Stimulated activated CD4-positive, alpha-beta T cell treated with anti-CD3 and anti-CD28 coated beads, Interleukin-1b, Interleukin-23, amount 100 ng/mL, for 24 hours (primary cell): ENCODE results near the gene RERG.

Source experiments
- DNase-seq, 4 experiments: peaks; one replicate each; pipeline ENCODE4 v3.0.0-alpha.2; 2020; ENCODE audit warnings: low read depth in 4 of 4, low spot score in 1 of 4

Gene RERG

DNA sequence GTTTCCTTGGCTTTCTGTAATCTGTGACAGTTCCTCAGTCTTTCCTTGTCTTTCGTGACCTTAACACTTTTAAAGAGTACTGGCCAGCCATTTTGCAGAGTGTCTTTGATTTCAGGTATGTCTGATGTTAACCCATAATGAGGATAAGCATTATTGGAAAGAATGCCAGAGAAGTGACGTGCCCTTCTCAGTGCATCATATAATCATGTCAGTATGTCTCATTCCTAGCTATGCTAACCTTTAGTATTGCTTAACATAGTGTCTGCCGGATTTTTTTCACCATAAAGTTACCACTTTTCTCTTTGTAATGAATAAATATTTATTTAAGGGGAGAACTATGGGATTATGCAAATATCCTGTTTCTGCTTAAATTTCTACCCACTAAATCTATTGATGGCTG lies 28.5 kb downstream of the RERG start:
- no peak for DNase-seq

DNA sequence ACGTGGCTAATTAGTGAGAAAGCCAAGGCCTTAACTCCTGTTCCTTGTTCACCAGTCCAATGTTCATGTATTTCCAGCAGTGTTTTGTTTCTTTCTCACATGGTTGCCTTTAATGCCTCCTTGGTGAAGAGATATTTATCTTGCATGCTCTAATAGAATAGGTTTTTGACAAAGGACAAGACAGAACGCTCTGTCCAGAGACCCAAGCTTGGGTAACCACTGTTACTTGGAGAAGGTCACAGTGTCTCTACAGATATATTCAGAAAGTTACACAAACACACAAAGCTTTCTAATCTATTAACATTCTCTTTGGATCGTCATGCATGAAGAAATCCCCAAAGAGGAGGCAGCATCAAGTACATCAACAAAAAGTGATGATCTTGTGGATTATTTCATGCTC lies 33.1 kb downstream of the RERG start:
- no peak for DNase-seq

DNA sequence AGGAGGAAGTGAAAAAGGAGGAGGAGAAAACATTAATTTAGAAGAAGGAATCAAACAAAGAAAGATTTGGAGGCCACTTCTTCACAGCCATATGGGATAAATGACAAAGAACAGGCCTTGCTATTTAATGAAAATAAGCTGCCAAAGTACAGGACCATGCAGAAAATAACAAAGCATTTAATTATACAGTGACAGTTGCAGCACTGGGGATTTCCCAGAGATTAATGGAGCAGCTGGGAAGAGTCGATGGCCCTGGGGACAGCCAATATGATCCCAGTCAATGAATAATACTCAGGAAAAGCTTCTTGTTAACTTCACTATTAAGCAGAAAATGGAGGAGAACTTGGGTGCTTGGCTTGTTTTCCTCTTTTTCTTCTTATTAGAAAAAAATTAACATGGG lies 34.6 kb downstream of the RERG start:
- no peak for DNase-seq

DNA sequence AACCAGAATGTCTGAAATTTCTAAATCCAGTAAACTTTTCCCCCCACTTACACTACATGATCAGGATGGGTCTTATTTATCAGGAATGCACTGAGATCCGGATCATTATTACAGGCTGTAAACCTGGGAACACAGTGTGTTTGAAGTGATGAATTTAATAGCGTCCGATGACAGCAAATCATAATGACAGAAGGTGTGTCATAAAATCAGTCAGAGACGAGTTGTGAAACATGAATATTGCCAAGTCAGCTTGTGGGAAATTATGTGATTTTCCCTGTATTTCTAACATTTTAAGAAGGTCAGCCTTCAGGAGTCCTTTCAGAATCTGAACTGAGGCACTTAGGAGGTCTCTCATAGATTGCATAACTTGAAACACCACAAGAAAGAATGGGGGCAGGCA lies 36.7 kb downstream of the RERG start:
- DNase-seq: no peak

DNA sequence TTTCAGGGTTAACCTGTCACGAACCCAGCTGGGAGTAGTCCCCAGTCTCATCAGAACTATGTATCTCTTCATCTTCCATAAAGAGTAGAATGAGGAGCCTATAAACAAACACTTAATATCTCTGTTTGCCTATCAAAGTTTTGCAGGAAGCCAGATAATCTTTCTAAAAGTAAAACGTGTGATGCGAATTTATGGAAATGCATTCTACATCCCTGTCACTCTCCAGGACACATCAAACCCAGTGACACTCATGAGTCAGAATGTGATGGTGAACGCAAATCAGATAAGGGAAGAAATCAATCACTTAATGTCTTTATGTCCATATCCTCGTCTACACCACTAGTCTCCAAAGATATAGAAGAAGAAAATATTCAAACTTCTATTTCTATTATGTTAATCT lies 37.4 kb downstream of the RERG start:
- no peak for DNase-seq

DNA sequence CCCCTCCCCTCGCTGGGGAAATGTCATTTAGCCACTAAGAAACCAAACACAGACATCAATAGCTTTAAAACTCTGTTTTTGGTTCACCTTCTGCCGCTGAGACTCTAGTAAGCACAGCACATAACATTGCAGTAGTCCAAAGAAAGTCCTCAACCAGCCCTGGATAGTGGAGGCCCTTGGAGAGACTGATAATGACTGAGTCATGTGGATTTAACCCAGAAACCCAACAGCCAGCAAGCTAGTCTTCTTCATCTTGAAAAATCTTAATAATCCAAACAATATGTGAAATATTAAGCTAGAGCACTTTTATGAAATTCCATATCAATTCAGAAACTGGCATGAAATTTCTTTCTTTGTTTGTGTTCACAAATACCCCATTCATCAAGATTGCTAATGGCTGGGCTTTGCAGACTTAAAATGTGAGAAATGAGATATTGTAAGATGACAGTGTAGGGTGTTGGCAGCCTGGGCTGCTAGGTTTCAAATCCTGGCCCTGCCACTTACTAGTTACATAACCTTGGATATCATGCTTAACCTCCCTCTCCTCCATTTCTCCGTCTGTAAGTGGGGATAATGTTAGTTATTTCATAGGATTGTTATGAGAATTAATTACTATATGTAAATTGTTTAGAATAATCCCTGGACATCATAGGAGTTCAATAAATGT lies 40.1 kb downstream of the RERG start:
- DNase-seq: no peak

DNA sequence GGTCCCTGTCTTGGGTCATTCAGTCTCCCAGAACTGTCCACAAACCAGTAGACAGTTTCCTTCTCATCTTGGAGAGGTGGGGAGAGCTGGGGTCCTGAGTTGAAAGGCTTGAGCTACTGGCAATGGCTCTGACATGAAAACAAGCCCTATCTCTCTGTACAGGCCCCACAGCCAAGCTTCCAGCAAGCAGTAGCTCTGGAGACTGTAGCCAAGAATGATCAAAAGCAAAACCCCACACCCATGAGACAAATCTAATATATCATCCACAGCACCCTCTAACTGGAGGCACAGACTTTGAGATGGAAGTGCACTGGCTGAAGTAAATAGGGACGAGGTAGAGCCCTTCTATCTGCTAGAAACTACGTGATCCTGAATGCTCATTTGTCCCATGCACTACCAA lies 40.9 kb downstream of the RERG start:
- no peak for DNase-seq

DNA sequence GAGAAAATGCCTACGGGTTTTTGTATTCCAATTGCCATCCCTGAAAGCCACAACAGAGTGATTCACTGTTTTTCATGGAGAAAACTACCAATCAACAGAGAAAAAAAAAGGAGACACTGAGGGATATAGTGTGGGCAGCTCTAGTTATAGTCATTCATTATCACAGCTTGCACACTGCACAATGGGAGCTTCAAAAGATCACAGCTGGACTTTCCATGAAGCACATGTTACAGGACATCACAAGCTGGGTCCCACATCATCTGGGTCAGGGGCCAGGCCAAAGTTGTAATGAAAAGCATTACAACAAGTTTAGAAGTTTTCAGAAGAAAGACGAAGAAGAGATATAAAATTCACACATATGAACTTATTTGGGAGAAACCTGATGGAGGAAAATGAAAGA lies 41.5 kb downstream of the RERG start:
- DNase-seq: no peak

DNA sequence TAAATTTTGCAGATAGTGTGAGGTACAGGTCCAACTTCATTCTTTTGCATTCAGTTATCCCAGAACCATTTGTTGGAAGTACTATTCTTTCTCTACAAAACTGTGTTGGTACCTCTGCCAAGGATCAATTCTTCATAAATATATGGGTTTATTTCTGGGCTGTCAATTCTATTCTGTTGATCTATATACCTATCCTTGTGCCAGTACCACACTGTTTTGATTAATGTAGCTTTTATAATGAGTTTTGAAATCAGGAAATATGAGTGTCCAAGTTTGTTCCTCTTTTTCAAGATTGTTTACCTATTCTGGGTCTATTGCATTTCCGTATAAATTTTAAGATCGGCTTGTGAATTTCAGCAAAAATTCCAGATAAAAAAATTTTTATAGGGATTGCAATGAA lies 48.1 kb downstream of the RERG start:
- no peak for DNase-seq

DNA sequence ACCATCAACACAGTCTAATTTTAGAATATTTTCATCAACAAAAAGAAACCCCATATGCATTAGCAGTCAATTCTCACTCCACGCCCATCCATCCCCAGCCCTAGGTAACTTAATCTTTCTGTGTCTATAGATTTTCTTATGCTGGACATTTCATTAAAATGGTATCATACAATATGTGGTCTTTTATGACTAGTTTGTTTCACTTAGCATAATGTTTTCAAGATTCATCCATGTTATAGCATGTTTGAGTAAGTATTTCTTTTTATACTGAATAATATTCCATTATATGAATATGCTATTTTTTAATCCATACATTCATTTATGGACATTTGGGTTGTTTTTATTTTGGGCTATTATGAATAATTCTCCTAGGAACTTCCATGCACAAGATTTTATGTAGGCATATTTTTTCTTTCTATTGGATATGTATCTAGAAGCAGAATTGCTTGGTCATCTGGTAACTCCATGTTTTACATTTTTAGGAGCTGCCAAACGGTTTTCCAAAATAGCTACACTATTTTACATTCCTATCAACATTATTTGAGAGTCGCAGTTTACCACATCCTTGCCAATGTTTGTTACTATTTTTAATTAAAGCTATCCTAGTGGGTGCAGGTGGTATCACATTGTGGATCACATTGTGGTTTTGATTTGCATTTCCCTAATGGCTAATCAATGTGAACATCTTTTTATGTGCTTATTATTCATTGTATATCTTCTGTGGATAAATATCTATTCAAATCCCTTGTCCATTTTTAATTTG lies 49.0 kb downstream of the RERG start:
- no peak for DNase-seq

DNA sequence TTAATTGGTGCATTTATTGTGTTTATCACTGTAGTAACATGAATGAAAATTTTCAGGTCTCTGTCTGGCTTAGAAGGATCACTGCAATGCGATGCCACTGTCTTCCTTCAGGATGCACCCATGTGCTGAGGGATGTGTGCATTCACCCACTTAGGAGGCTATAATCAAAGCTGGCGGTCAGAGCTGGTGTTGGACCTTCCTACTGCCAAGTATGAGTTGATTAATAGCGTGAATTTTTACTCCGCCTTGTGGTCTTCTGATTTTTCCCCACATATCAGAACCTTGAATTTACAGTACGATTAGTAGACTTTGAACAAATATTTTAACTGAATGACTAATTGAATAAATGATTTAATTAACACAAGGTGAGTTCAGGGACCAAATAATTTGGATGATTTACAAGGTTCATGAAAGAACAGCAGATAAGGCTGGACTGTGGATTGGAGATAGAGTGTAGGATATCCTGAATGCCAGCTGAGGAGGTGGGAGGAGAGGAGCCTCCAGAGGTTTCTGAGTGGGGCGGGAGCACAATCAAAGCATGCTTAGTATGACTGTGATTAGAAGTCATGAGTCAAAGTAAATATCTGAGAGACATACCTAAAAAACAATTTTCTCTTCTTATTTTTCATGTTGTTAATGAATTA lies 50.1 kb downstream of the RERG start:
- DNase-seq: no peak

DNA sequence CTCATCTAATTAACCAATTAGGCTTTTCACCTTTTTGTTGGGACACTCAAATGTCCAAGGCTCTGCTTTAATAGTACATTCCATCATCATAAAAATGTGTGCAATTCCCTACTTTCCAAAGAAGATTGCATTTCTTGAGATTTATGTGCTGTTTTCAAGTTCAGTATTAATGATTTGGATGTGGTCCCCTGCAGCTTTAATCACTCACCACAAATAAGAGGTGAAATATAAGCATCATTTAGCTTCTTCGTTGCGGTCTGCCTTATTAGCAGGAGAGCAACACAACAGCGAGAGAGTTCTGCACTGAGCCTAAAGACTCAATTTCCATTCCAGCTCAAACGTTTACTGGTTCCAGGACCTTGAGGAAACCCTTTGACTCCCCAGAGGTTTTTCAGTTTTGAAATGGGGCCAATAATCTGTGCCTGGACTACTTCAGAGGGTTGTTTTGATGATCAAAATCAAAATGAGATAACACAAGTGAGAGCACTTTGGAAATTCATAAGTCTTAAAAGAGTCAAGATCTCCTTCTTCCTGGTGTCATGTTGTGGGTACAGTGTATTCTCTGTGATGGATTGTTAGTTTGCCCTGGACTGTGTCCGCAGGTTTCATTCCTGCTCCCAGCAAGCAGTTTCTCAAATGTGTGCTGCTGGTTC lies 53.1 kb downstream of the RERG start:
- DNase-seq: no peak

DNA sequence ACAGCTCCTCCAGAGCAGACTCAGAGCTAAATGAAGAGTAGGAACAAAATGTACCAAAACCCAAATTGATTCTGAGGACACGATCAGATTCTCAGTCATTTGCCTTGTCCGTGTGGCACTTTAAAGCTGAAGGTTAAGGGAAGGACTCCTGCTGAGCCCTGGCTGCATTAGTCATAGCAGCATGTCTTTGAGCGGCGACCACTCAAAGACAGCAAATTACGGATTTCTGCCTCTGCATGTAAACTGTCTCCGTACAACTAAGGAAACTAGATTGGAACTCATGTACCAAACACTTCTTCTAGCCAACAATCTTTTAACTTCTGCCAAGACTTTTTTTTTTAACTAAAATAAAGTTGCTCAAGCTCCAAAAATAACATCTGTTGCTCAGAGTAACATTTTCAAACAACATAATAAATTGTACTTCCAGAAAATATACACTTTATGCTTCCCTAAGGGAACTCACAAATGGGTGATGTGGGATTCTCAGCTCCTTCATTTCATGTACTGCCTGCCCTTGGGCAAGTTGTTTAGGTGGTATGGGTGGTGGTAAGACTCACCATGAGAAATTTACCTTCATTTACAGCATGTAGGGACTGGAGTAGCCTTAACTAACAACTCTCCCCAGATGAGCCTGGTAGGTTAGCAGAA lies 56.1 kb downstream of the RERG start:
- DNase-seq: no peak

DNA sequence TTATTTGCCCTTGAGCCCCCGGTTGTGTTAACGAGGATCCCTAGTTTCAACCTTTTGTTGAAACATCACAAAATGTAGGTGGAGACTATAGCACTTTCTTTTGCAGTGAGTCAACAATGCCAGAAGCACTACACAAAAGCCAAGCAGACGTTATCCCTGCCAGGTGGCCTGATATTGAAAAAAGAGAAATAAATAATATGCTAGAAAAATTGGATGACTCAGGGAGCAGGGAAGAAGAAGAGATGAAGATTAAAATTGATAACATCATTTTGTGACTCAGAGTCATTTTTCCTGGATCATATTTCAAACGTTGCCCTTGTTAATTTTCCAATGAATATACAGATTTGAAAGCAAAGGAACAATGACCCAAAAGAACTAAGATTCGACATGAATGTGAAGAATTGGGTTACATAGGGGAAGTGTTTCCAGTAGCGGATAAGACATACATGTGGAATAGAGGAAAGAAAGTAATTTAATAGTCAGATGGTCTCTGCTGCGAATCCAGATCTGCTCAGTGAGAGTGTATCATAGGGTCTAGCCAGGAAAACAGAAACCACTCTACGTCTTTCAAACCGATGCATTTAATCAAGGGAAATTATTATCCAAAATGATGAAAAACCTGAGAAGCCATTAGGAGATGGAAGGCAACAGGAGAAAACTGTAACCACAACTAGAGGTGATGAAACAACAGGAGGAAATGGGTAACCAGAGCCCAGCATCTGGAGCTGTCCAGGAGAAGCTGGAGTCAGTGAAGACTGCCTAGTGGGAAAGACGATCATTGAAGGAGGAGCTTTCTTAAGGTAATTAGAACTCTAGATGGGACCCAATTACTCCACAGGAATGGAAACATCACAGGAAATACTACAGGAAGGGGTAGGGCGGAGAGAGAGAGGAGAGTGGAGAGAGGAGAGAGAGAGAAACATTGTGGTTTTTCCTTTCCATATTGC lies 57.9 kb downstream of the RERG start:
- no peak for DNase-seq

DNA sequence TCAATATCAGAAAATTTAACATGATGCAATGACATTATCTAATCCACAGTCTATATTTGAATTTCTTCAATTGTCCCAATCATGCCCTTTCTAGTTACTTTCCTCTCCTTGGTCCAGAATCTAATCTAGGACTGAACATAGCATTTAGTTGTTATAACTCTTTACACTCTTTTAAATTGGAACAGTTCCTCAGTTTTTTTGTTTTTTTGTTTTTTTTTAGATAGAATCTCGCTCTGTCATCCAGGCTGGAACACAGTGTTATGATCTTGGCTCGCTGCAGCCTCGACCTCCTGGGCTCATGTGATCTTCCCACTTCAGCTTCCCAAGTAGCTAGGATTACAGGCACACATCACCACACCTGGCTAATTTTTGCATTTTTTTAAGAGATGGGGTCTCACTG lies 63.1 kb downstream of the RERG start:
- DNase-seq: no peak

DNA sequence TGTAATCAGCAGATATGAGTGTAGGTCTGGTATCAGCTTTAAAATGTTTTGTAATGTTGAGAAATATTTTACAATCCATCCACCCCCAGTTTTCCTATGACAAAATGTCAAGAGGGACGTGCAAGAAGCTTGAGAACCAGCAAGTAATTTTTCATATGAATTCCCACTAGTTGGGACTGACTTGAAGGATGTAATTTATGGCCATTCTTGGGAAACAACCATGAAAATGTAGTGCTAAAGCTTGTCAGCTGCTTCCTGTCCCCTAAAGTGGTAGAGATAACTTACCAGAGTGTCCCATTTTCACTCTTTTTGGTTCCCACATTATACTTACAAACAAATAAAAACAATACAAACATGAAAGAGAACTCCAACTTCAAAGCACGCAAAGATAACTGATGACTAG lies 63.9 kb downstream of the RERG start:
- DNase-seq: no peak

DNA sequence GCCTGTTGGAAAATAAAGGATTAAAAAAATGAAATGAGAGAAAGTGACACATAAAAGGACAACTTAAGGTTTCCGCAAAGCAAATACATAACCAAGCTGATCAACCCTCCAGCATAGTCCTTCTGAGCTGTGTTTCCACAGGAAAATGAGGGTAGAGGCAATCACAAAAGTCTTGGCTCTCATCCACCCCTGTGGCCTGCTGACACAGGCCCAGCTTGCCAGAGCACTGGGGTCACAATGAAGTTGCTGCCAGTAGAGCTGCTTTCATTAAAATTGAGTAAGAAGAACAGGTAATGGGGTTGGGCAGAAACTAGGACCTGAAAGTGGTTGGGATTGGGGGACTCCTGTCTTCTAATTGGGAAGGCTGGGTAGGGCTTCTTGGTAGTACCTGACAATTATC lies 65.9 kb downstream of the RERG start:
- DNase-seq: no peak

DNA sequence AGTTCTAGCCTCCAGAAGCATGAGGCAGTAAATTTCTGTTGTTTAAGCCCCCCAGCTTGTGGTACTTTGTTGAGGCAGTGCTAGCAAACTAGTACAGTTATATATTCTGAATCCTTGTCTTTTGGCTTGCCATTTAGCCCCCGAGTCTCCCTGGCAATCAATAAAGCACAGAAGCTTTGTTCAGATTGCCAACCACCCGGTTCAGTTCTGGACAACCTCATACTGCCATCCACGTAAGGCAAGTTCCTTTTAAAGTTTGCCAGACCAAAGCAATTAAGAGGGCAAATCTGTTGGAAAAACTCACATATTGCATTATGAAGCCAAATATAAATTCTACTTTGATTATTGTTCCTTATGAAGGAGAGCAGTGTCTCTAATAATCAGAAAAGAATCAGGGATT lies 67.1 kb downstream of the RERG start:
- no peak for DNase-seq

DNA sequence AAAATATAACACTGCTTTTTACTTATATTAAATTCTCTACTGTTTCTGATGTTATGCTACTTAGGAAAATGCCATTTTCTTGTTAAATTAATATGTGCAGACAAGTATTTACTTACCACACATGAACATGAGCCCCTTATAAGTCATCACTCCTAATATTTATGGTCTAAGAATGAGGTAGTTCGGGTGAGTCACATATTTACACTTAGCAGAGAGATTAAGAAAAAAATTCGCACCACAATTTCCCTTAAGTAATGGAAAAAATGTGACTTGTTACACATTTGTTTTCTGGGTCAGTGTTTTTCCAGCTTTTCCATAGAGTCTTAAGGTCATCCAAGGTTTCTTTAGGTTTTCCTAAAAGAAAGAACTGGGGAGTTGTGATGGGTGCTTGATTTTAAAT lies 68.3 kb downstream of the RERG start:
- DNase-seq: no peak

DNA sequence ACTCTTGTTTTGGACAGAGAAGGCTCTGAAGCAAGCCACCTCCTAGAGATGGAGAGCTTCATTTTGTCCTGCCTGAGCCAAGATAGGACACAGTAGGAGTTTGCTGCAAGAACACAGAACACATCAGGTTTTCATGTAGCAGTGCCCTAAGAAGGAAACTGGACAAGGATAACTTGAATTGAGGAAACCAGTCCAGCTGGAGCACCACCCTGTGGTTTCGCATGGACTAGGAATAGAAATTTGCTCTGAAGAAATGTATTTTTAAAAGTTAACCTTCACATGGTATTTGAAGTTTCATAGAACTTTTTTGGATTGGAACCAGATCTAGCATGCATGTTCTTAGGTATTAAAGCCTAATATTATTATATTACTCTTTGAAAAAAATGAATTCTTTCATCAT lies 68.8 kb downstream of the RERG start:
- no peak for DNase-seq
